GM18870 (cell line): ENCODE data around the gene IREB2.
"Not testable (repeated sequence)": the region's sequence is repeated elsewhere in the genome, so short reads cannot be mapped to it uniquely, and the experiment has no call there.

Experiments used
- ATAC-seq: cut with Tn5 transposase; IDR thresholded peaks from one replicate; pipeline ENCODE4 v1.9.1; 2021; ENCODE audit warnings: moderate library complexity; ENCODE audit not compliant: unreplicated experiment

Gene IREB2

GRCh38 chr15:78432664-78433063, 5.4 kb upstream of the IREB2 start:
- ATAC-seq, result no peak

GRCh38 chr15:78434134-78434533, 3.9 kb upstream of the IREB2 start:
- no peak for ATAC-seq

- ATAC-seq, result not testable (repeated sequence)
Observed at GRCh38 chr15:78434711-78435110, 3.3 kb upstream of the IREB2 start.

GRCh38 chr15:78437107-78437761, 782 bp upstream of the IREB2 start:
- ATAC-seq, result no peak

- no peak for ATAC-seq
Observed at GRCh38 chr15:78438619-78439285, 736 bp downstream of the IREB2 start.

- no peak for ATAC-seq
Observed at GRCh38 chr15:78440375-78441373, 2.7 kb downstream of the IREB2 start.

- no peak for ATAC-seq
Observed at GRCh38 chr15:78444255-78444654, 6.2 kb downstream of the IREB2 start.

- ATAC-seq, result no peak
Observed at GRCh38 chr15:78445875-78446274, 7.9 kb downstream of the IREB2 start.

- ATAC-seq, result no peak
Observed at GRCh38 chr15:78446551-78446950, 8.5 kb downstream of the IREB2 start.

GRCh38 chr15:78448441-78449219, 10.6 kb downstream of the IREB2 start:
- ATAC-seq, result no peak

GRCh38 chr15:78449220-78449999, 11.4 kb downstream of the IREB2 start:
- no peak for ATAC-seq

- no peak for ATAC-seq
Observed at GRCh38 chr15:78450285-78450858, 12.4 kb downstream of the IREB2 start.

GRCh38 chr15:78452485-78452884, 14.5 kb downstream of the IREB2 start:
- ATAC-seq, result no peak

GRCh38 chr15:78453447-78453846, 15.4 kb downstream of the IREB2 start:
- ATAC-seq, result no peak

GRCh38 chr15:78454992-78455391, 17.0 kb downstream of the IREB2 start:
- ATAC-seq, result no peak

GRCh38 chr15:78455749-78456148, 17.7 kb downstream of the IREB2 start:
- ATAC-seq, result no peak

GRCh38 chr15:78456426-78456825, 18.4 kb downstream of the IREB2 start:
- ATAC-seq, result no peak

GRCh38 chr15:78457101-78457500, 19.1 kb downstream of the IREB2 start:
- ATAC-seq, result no peak

- ATAC-seq, result no peak
Observed at GRCh38 chr15:78460737-78461136, 22.7 kb downstream of the IREB2 start.
